ENCODE data around the gene GABRD. TPM values are rescaled to one million over a fixed set of nuclear protein-coding genes. Genes with fewer than 3 reads are reported as not detected.

GABRD gene
- total and polyA plus RNA-seq, 2 donors from 2014 or later = 0.63 to 1.1 TPM

GRCh38 chr1:1973716-1974642, 45.2 kb upstream of the GABRD start:
- intact Hi-C loops (cut with DNase I) = no loop called here

GRCh38 chr1:1974834-1975233, 44.3 kb upstream of the GABRD start:
- no peaks in the 10 kb centered on the region for H3K4me1 ChIP-seq (ENCODE audit: control insufficient read depth in 2 of 3, insufficient read depth in 2 of 3, low read depth in 1 of 3, low read length in 3 of 3)
- H3K27ac ChIP-seq (ENCODE audit: low read depth in 2 of 2, low read length in 2 of 2) = no peak overlapping the region
- no peak for DNase-seq
- H3K9ac ChIP-seq (ENCODE audit: low read length in 3 of 3) = no peak overlapping the region
- intact Hi-C loops (cut with DNase I) = no loop called here
- H3K4me3 ChIP-seq (ENCODE audit: low read length in 3 of 3) = no peak overlapping the region
- H3K36me3 ChIP-seq (ENCODE audit: control insufficient read depth in 2 of 3, insufficient read depth in 3 of 3, low read length in 3 of 3) = no peaks in the 10 kb centered on the region
- H3K27me3 ChIP-seq (ENCODE audit: control insufficient read depth, insufficient read depth, low read length) = no peaks in the 10 kb centered on the region
- TF ChIP-seq CTCF (IDR thresholded peaks at IDR 0.05; ENCODE audit: borderline replicate concordance, extremely low read depth, insufficient read depth) = no peak
- no peaks in the 10 kb centered on the region for H3K9me3 ChIP-seq (ENCODE audit: control insufficient read depth in 2 of 3, insufficient read depth in 1 of 3, low read length in 3 of 3)
- FAIRE-seq = no peak

More at GRCh38 chr1:1973716-1974642, 45.2 kb upstream of the GABRD start:
- Histone ChIP-seq H3K9me3 (ENCODE audit: control insufficient read depth in 2 of 3, insufficient read depth in 1 of 3, low read length in 3 of 3) (no peaks in the 10 kb centered on the region), H3K4me3 (ENCODE audit: low read length in 3 of 3) (no peak overlapping the region), H3K27me3 (ENCODE audit: control insufficient read depth, insufficient read depth, low read length) (no peaks in the 10 kb centered on the region), H3K9ac (ENCODE audit: low read length in 3 of 3) (no peak overlapping the region), H3K4me1 (ENCODE audit: control insufficient read depth in 2 of 3, insufficient read depth in 2 of 3, low read depth in 1 of 3, low read length in 3 of 3) (no peaks in the 10 kb centered on the region), H3K36me3 (ENCODE audit: control insufficient read depth in 2 of 3, insufficient read depth in 3 of 3, low read length in 3 of 3) (no peaks in the 10 kb centered on the region), H3K27ac (ENCODE audit: low read depth in 2 of 2, low read length in 2 of 2) (no peak overlapping the region)
- FAIRE-seq (no peak), DNase-seq (peak in 3 of 5 donors; percentile 42 to 69 (median 43))
- TF ChIP-seq CTCF (IDR thresholded peaks at IDR 0.05; ENCODE audit: borderline replicate concordance, extremely low read depth, insufficient read depth) = no peak

- TF ChIP-seq CTCF (IDR thresholded peaks at IDR 0.05; ENCODE audit: borderline replicate concordance, extremely low read depth, insufficient read depth) = no peak
- no peak overlapping the region for H3K9ac ChIP-seq (ENCODE audit: low read length in 3 of 3)
- FAIRE-seq (no peak), DNase-seq (no peak)
- H3K27me3 ChIP-seq (ENCODE audit: control insufficient read depth, insufficient read depth, low read length) = no peaks in the 10 kb centered on the region
- H3K36me3 ChIP-seq (ENCODE audit: control insufficient read depth in 2 of 3, insufficient read depth in 3 of 3, low read length in 3 of 3) = no peaks in the 10 kb centered on the region
- H3K4me3 ChIP-seq (ENCODE audit: low read length in 3 of 3) = no peak overlapping the region
- intact Hi-C loops (cut with DNase I) = no loop called here
- H3K4me1 ChIP-seq (ENCODE audit: control insufficient read depth in 2 of 3, insufficient read depth in 2 of 3, low read depth in 1 of 3, low read length in 3 of 3) = no peaks in the 10 kb centered on the region
- H3K9me3 ChIP-seq (ENCODE audit: control insufficient read depth in 2 of 3, insufficient read depth in 1 of 3, low read length in 3 of 3) = no peaks in the 10 kb centered on the region
- H3K27ac ChIP-seq (ENCODE audit: low read depth in 2 of 2, low read length in 2 of 2) = no peak overlapping the region
Observed at GRCh38 chr1:1975535-1975934, 43.6 kb upstream of the GABRD start.
